Stimulated activated effector memory CD8-positive, alpha-beta T cell treated with anti-CD3 and anti-CD28 coated beads, Interleukin-12 subunit alpha, Interleukin-12 subunit beta, amount 100 ng/mL, for 72 hours (primary cell): ENCODE measurements around the gene KCNG2.
"Not testable (repeated sequence)": the region's sequence is repeated elsewhere in the genome, so short reads cannot be mapped to it uniquely, and the experiment has no call there.

ENCODE experiments used
- ATAC-seq: fragments of 150-1000 bp; cut with Tn5 transposase; 2 replicates; pipeline ENCODE4 v1.10.0; 2021
- DNase-seq, 2 donors: peaks; one replicate each; pipeline ENCODE4 v3.0.0; 2021 to 2022; ENCODE audit warnings: low spot score in 2 of 2
- H3K27ac Mint-ChIP-seq: one replicate; pipeline ENCODE4 v1.8.0; 2022; ENCODE audit warnings: mild to moderate bottlenecking, mixed read lengths
- H3K36me3 Mint-ChIP-seq: one replicate; pipeline ENCODE4 v1.8.0; 2022; ENCODE audit warnings: mild to moderate bottlenecking, mixed read lengths
- H3K4me1 Mint-ChIP-seq: one replicate; pipeline ENCODE4 v1.8.0; 2022; ENCODE audit warnings: mixed read lengths
- H3K4me3 Mint-ChIP-seq: one replicate; pipeline ENCODE4 v1.8.0; 2022; ENCODE audit warnings: mild to moderate bottlenecking, mixed read lengths
- H3K9me3 Mint-ChIP-seq: one replicate; pipeline ENCODE4 v1.8.0; 2022; ENCODE audit warnings: mixed read lengths

Gene KCNG2

DNA sequence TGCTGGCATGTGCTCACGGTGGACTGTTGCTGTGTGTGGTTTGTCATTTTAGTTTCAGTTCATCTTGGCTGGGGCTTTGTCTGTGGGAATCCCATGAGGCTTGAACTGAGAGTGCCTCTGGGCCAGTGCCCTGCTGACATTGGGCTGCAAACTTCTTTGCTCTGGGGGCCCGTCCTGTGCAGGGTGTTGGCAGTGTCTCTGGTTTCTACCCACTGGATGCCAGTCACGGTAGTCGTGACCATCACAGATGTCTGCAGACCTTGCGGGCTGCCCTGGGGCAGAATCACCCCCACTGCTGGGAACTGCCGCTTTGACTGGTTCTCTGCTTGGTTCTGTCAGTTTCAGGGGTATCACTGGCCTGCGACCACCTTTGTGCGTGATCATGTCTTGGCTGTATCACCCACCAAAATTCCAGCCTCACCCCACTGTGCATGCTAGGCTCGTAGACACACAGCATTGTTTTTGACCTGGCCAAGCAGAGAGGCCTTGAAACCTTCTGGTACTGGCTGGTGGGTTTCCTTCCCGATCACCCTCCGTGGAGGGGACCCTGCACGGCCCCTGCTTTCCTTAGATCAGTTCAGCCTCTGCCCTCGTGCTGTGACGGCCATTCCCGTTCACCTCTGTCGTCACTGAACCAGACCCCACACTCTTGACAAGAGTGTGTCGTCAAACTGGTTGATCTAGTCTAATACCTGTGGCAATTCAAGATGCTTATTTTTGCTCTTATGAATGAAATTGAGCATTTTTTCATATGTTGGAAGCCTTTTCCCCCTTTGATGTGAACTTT is 57.6 kb downstream of the KCNG2 start:
- Mint-ChIP-seq H3K4me1 (peaks cover 7% of the 10 kb centered on the region), H3K27ac (no peak overlapping the region), H3K4me3 (no peak overlapping the region), H3K36me3 (no peaks in the 10 kb centered on the region), H3K9me3 (no peaks in the 10 kb centered on the region)
- ATAC-seq (no peak), DNase-seq (no peak)

DNA sequence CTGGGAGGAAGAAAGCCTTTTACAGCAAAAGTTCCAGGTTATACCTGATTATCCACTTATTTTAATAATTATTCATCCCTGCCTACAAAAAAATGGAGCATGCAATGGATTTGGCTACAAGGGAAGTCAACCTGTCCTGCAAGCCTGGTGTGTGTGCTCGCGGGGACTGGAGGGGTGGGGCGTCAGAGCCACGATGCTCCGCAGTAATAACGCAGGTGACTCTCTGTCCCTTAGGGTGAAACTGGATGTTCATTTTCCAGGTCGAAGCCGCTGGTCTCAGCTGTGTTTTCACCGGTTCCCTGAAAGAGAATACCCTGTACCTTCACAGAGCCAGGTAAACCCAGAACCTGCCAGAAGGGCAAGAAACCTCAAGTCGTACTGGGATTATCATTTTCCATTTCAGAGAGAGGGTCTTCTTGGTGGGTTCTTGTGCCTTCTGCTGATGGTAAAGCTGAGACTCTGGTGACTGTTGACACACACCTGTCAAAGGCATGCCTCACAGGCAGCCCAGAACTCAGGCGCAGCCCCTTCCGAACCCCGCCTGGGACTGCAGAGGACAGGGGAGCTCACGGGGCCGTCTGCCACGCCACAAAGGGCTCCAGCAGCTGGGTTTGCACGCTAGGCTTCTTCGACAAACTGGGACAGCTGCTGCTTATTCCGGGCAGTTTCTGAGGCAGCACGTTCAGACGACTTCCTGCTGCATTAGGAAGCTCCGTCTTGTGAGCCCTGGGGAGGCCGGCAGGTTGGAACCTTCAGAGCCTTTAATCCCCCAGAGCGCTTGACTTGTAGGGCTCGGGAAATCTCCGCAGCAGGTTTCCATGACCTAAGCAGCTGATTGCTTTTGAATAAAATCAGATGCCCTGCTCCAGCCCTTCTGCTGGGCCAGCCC is 58.6 kb downstream of the KCNG2 start:
- ATAC-seq (peak; percentile 39), DNase-seq (no peak)
- H3K36me3 Mint-ChIP-seq: no peaks in the 10 kb centered on the region
- H3K9me3 Mint-ChIP-seq: no peaks in the 10 kb centered on the region
- H3K4me3 Mint-ChIP-seq: no peak overlapping the region
- H3K4me1 Mint-ChIP-seq: peaks cover 7% of the 10 kb centered on the region
- no peak overlapping the region for H3K27ac Mint-ChIP-seq

DNA sequence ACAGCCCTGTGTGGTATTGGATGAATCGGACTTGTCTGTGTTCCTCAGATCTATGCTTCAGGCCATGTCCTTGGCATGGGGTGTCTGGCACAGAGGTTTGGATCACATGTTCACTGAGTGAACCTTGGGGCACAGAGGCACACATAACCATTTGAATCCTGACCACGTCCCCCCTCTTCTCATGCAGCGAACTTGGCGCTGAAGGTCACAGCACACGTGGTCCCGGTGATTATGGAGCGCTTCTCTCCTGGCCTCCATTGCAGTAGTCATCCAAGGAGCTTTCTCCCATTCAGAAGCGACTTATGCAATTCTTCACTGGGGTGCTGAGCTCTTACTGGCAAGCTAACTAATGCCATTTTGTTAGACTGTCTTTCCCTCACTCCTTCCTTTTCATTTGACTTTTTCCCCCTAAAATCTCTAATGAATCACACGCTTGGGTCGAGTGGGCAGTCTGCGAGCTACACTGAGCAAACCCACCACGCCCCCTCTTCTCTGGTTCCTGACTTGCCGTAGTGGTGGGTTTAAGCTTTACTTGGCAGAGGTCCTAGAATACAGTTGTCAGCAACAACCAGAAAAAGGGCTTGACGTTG is 59.4 kb downstream of the KCNG2 start:
- H3K27ac Mint-ChIP-seq: no peak overlapping the region
- peaks cover 7% of the 10 kb centered on the region for H3K9me3 Mint-ChIP-seq
- H3K36me3 Mint-ChIP-seq: no peaks in the 10 kb centered on the region
- peaks cover 7% of the 10 kb centered on the region for H3K4me1 Mint-ChIP-seq
- H3K4me3 Mint-ChIP-seq: no peak overlapping the region
- DNase-seq (no peak), ATAC-seq (no peak)

DNA sequence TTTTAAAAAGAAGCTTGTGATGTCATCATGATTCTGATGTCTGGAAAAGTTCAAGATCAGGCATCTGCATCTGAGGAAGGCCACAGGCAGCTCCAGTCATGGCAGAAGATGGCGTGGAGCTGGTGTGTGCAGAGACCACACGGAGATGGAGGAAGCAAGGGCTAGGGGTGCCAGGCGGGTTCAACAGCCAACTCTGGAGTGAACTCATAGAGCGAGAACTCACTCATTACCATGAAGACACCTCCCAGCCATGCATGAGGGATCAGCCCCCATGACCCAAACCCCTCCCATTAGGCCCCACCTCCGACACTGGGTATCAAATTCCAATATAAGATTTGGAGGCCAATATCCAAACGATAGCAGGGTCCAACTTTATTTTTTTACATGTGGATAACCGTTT is 61.6 kb downstream of the KCNG2 start:
- H3K27ac Mint-ChIP-seq: no peak overlapping the region
- DNase-seq: no peak
- no peaks in the 10 kb centered on the region for H3K36me3 Mint-ChIP-seq
- peaks cover 9% of the 10 kb centered on the region for H3K9me3 Mint-ChIP-seq
- H3K4me1 Mint-ChIP-seq: peaks cover 7% of the 10 kb centered on the region
- no peak overlapping the region for H3K4me3 Mint-ChIP-seq
- no peak for ATAC-seq

GRCh38 chr18:79861687-79862086 is 63.9 kb downstream of the KCNG2 start:
- no peak for ATAC-seq
- peaks cover 7% of the 10 kb centered on the region for H3K4me1 Mint-ChIP-seq
- no peaks in the 10 kb centered on the region for H3K36me3 Mint-ChIP-seq
- no peak overlapping the region for H3K4me3 Mint-ChIP-seq
- H3K27ac Mint-ChIP-seq: no peak overlapping the region
- DNase-seq: no peak
- peaks cover 9% of the 10 kb centered on the region for H3K9me3 Mint-ChIP-seq

- Mint-ChIP-seq H3K36me3 (no peaks in the 10 kb centered on the region), H3K4me3 (no peak overlapping the region), H3K27ac (no peak overlapping the region), H3K4me1 (peaks cover under 1% of the 10 kb centered on the region), H3K9me3 (peaks cover 9% of the 10 kb centered on the region)
- ATAC-seq: no peak
- no peak for DNase-seq
Observed at GRCh38 chr18:79862562-79862961, 64.8 kb downstream of the KCNG2 start.

DNA sequence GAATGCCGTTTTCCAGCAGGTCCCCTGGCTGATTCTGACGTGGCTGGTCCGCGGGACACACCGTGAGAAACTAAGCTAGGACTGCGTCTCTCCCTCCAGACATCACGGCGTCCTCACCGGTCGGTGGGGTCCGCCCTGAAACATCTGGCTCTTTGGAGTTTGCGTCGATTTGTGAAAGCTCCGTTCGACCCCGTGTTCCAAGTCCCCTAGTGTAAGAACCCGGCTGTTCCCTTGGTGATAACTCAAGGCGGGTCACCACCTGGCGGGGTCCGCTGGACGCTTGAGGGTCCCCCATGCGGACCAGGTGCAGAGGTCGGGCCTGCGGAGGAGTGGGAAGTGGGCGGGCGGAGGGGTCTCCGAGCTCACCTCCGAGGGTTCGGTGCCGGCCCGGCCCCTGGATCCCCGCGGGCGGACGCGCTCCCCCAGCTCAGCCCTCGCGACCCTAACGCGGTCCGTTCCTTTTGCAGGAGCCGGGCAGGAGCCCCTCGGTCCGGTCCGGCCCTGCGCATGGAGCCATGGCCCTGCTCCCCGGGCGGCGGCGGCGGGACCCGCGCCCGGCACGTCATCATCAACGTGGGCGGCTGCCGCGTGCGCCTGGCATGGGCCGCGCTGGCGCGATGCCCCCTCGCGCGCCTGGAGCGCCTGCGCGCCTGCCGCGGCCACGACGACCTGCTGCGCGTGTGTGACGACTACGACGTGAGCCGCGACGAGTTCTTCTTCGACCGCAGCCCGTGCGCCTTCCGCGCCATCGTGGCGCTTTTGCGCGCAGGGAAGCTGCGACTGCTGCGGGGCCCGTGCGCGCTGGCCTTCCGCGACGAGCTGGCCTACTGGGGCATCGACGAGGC is 65.6 kb downstream of the KCNG2 start:
- Mint-ChIP-seq H3K9me3 (peaks cover 9% of the 10 kb centered on the region), H3K4me3 (no peak overlapping the region), H3K4me1 (no peaks in the 10 kb centered on the region), H3K27ac (no peak overlapping the region), H3K36me3 (no peaks in the 10 kb centered on the region)
- ATAC-seq: no peak
- DNase-seq: no peak

GRCh38 chr18:79864006-79864725 is 66.4 kb downstream of the KCNG2 start:
- no peak for ATAC-seq
- no peak for DNase-seq

GRCh38 chr18:79864955-79865354 is 67.2 kb downstream of the KCNG2 start:
- H3K27ac Mint-ChIP-seq: not testable (repeated sequence)

More at GRCh38 chr18:79864006-79864725, 66.4 kb downstream of the KCNG2 start:
- Mint-ChIP-seq H3K4me1 (no peaks in the 10 kb centered on the region), H3K27ac (no peak overlapping the region), H3K4me3 (no peak overlapping the region), H3K9me3 (peaks cover 9% of the 10 kb centered on the region), H3K36me3 (no peaks in the 10 kb centered on the region)

DNA sequence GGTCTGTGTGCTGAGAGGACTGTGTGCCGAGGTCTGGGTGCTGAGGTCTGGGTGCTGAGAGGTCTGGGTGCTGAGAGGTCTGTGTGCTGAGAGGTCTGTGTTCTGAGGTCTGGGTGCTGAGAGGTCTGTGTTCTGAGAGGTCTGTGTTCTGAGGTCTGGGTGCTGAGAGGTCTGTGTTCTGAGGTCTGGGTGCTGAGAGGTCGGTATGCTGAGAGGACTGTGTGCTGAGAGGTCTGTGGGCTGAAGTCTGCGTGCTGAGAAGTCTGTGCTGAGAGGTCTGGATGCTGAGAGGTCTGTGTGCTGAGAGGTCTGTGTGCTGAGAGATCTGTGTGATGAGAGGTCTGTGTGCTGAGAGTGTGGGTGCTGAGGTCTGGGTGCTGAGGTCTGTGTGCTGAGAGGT is 68.2 kb downstream of the KCNG2 start:
- not testable (repeated sequence) for DNase-seq, H3K4me3 Mint-ChIP-seq, H3K9me3 Mint-ChIP-seq, H3K36me3 Mint-ChIP-seq, H3K27ac Mint-ChIP-seq, ATAC-seq, H3K4me1 Mint-ChIP-seq

More at GRCh38 chr18:79864955-79865354, 67.2 kb downstream of the KCNG2 start:
- not testable (repeated sequence) for ATAC-seq, H3K4me1 Mint-ChIP-seq, H3K9me3 Mint-ChIP-seq, DNase-seq, H3K36me3 Mint-ChIP-seq, H3K4me3 Mint-ChIP-seq

DNA sequence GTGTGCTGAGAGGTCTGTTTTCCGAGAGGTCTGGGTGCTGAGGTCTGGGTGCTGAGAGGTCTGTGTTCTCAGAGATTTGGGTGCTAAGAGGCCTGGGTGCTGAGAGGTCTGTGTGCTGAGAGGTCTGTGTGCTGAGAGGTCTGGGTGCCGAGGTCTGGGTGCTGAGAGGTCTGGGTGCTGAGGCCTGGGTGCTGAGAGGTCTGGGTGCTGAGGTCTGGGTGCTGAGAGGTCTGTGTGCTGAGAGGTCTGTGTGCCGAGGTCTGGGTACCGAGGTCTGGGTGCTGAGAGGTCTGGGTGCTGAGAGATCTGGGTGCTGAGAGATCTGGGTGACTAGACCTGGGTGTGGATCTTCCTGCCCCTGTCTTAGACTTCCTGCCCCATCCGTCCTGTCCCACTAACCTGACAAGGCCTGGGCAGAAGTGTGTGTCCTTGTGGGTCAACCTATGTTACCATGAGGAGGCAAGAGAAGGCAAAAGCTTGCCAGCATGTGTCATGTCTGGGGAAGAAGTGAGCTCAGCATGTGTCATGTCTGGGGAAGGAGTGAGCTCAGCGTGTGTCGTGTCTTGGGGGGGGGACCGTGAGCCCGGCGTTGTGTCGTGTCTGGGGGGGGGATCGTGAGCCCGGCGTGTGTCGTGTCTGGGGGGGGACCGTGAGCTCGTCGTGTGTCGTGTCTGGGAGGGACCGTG is 69.3 kb downstream of the KCNG2 start:
- ATAC-seq (peak; percentile 41), DNase-seq (no peak)
- H3K36me3 Mint-ChIP-seq: no peaks in the 10 kb centered on the region
- no peaks in the 10 kb centered on the region for H3K4me1 Mint-ChIP-seq
- no peak overlapping the region for H3K27ac Mint-ChIP-seq
- no peak overlapping the region for H3K4me3 Mint-ChIP-seq
- H3K9me3 Mint-ChIP-seq: peaks cover 3% of the 10 kb centered on the region

- H3K27ac Mint-ChIP-seq: no peak overlapping the region
- no peaks in the 10 kb centered on the region for H3K4me1 Mint-ChIP-seq
- H3K9me3 Mint-ChIP-seq: no peaks in the 10 kb centered on the region
- no peak for ATAC-seq
- H3K4me3 Mint-ChIP-seq: no peak overlapping the region
- no peak for DNase-seq
- no peaks in the 10 kb centered on the region for H3K36me3 Mint-ChIP-seq
Observed at GRCh38 chr18:79867666-79868065, 69.9 kb downstream of the KCNG2 start.

GRCh38 chr18:79868168-79868784 is 70.5 kb downstream of the KCNG2 start:
- no peaks in the 10 kb centered on the region for H3K36me3 Mint-ChIP-seq
- no peak overlapping the region for H3K27ac Mint-ChIP-seq
- H3K9me3 Mint-ChIP-seq: no peaks in the 10 kb centered on the region
- DNase-seq (no peak), ATAC-seq (no peak)
- no peak overlapping the region for H3K4me3 Mint-ChIP-seq
- H3K4me1 Mint-ChIP-seq: no peaks in the 10 kb centered on the region
